Natural killer cell (primary cell): ENCODE measurements around the gene CCDC57. TPM values are rescaled to one million over a fixed set of nuclear protein-coding genes. Genes with fewer than 3 reads are reported as not detected.

Source experiments
- ATAC-seq, 3 donors: fragments of 150-1000 bp in 2 of 3; fragments of 200-7000 bp in 1 of 3; cut with Tn5 transposase; 1 replicate in 1 of 3; 2 replicates in 2 of 3; pipeline ENCODE4 v1.10.0; 2021; ENCODE audit warnings: mild to moderate bottlenecking in 2 of 3, moderate library complexity in 2 of 3
- DNase-seq, 2 donors: peaks; one replicate each; pipeline versions ENCODE4 v3.0.0 to v3.0.0-alpha.2; 2013 to 2021; ENCODE audit warnings: mixed read lengths in 1 of 2
- H3K27ac ChIP-seq: one replicate; pipeline ENCODE4 v1.5.1; 2013; ENCODE audit warnings: mild to moderate bottlenecking, low read length
- H3K27me3 ChIP-seq: one replicate; pipeline ENCODE4 v1.6.1; 2013; ENCODE audit warnings: low read length; ENCODE audit not compliant: control insufficient read depth, insufficient read depth
- H3K36me3 ChIP-seq: one replicate; pipeline ENCODE4 v1.6.1; 2013; ENCODE audit warnings: low read length; ENCODE audit not compliant: control insufficient read depth, insufficient read depth
- H3K4me1 ChIP-seq: one replicate; pipeline ENCODE4 v1.6.1; 2013; ENCODE audit warnings: low read length; ENCODE audit not compliant: control insufficient read depth, insufficient read depth
- H3K4me3 ChIP-seq: one replicate; pipeline ENCODE4 v1.5.1; 2013; ENCODE audit warnings: low read length
- H3K9me3 ChIP-seq: one replicate; pipeline ENCODE4 v1.6.1; 2013; ENCODE audit warnings: low read length; ENCODE audit not compliant: control insufficient read depth, insufficient read depth
- H3K27ac Mint-ChIP-seq, 2 donors: one replicate each; pipeline ENCODE4 v1.8.0; 2022; ENCODE audit warnings: mild to moderate bottlenecking in 2 of 2, mixed read lengths in 2 of 2, moderate library complexity in 1 of 2
- H3K27me3 Mint-ChIP-seq, 2 donors: one replicate each; pipeline ENCODE4 v1.8.0; 2022; ENCODE audit warnings: low read depth in 2 of 2, mixed read lengths in 2 of 2
- H3K36me3 Mint-ChIP-seq: one replicate; pipeline ENCODE4 v1.8.0; 2022; ENCODE audit warnings: mixed read lengths
- H3K4me1 Mint-ChIP-seq, 2 donors: one replicate each; pipeline ENCODE4 v1.8.0; 2022; ENCODE audit warnings: mixed read lengths in 2 of 2
- H3K4me3 Mint-ChIP-seq: one replicate; pipeline ENCODE4 v1.8.0; 2022; ENCODE audit warnings: mild to moderate bottlenecking, moderate library complexity, mixed read lengths
- H3K9me3 Mint-ChIP-seq, 2 donors: one replicate each; pipeline ENCODE4 v1.8.0; 2022; ENCODE audit warnings: mixed read lengths in 2 of 2
- WGBS: methylation state at CpG from one replicate; pipeline ENCODE4 v1.1.7; 2013; ENCODE audit warnings: missing lambda C conversion rate; ENCODE audit not compliant: insufficient coverage; 5-methylcytosine and 5-hydroxymethylcytosine counted together
- intact Hi-C: fragments of 100-400 bp; cut with micrococcal nuclease; formaldehyde crosslinking; loops from one replicate; pipeline ENCODE4 v1.14.2; 2022
- total RNA-seq, 4 donors: library from RNA; stranded (reverse); fragments of 120-200 nt in 1 of 4; gene quantifications; one replicate each; pipeline versions ENCODE4 v1.2.3 to v1.2.4, GENCODE V29; 2013 to 2022
- TF ChIP-seq, protein P1 (sequence below): fragments of 200-600 bp; IDR thresholded peaks from one replicate; pipeline ENCODE4 v1.8.0; 2022; ENCODE audit warnings: antibody characterized with exemption

Gene CCDC57
- total RNA-seq, 3 donors from 2014 or later (not counting 1 experiment from before 2014, with no cell fraction given) = 69.7 to 79.2 (median 75.1) TPM

DNA sequence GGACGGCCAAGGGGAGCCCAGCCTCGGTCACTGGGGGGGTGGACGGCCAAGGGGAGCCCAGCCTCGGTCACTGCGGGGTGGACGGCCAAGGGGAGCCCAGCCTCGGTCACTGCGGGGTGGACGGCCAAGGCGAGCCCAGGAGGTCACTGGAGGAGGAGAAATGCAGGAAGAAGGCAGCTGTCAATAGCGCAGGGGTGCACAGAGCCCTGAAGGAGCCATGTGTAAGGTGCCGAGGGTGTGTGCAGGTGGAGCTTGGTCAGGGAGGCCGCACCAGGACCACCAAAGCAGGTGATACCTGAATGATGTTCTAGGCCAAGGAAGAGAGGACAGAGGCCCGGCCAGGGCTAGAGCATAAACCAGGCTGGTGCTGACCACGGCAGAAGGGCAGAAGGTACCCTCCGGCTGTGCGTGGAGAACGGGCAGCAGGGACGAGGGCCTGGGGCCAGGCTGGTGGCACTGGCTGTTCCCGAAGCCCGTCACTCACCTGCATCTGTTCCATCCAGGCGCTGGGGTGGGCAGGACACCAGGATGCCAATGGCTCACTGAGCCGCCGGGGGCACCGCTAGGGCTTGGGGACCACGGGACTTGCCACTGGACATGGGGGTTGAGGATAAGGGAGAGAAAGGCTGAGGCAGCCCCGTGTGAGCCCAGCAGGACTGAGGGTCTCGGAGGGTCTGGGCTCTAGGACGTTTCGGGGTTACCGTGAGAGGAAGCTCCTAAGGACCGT, 5.9 kb upstream of the CCDC57 start:
- H3K36me3 ChIP-seq = no peaks in the 10 kb centered on the region
- H3K4me3 ChIP-seq = no peak overlapping the region
- intact Hi-C loops = loop anchor here (5.0 kb wide), 1 partner anchor 79 kb away; no protein-coding TSS in a partner anchor
- no peaks in the 10 kb centered on the region for H3K27me3 Mint-ChIP-seq
- H3K4me1 ChIP-seq = peaks cover 61% of the 10 kb centered on the region
- H3K4me3 Mint-ChIP-seq = no peak overlapping the region
- H3K36me3 Mint-ChIP-seq = no peaks in the 10 kb centered on the region
- no peaks in the 10 kb centered on the region for H3K9me3 ChIP-seq
- H3K27me3 ChIP-seq = no peaks in the 10 kb centered on the region
- peaks cover 26 to 50% of the 10 kb centered on the region in 2 donors for H3K4me1 Mint-ChIP-seq
- H3K9me3 Mint-ChIP-seq = no peaks in the 10 kb centered on the region
- no peak for DNase-seq
- TF ChIP-seq, protein P1, sequence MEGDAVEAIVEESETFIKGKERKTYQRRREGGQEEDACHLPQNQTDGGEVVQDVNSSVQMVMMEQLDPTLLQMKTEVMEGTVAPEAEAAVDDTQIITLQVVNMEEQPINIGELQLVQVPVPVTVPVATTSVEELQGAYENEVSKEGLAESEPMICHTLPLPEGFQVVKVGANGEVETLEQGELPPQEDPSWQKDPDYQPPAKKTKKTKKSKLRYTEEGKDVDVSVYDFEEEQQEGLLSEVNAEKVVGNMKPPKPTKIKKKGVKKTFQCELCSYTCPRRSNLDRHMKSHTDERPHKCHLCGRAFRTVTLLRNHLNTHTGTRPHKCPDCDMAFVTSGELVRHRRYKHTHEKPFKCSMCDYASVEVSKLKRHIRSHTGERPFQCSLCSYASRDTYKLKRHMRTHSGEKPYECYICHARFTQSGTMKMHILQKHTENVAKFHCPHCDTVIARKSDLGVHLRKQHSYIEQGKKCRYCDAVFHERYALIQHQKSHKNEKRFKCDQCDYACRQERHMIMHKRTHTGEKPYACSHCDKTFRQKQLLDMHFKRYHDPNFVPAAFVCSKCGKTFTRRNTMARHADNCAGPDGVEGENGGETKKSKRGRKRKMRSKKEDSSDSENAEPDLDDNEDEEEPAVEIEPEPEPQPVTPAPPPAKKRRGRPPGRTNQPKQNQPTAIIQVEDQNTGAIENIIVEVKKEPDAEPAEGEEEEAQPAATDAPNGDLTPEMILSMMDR = no peak
- WGBS = 93% methylated on average over 32 of the region's 32 CpGs
- H3K27ac Mint-ChIP-seq = peak overlapping the region in 1 of 2 donors; percentile 96
- no peak for ATAC-seq
- H3K27ac ChIP-seq = no peak overlapping the region

DNA sequence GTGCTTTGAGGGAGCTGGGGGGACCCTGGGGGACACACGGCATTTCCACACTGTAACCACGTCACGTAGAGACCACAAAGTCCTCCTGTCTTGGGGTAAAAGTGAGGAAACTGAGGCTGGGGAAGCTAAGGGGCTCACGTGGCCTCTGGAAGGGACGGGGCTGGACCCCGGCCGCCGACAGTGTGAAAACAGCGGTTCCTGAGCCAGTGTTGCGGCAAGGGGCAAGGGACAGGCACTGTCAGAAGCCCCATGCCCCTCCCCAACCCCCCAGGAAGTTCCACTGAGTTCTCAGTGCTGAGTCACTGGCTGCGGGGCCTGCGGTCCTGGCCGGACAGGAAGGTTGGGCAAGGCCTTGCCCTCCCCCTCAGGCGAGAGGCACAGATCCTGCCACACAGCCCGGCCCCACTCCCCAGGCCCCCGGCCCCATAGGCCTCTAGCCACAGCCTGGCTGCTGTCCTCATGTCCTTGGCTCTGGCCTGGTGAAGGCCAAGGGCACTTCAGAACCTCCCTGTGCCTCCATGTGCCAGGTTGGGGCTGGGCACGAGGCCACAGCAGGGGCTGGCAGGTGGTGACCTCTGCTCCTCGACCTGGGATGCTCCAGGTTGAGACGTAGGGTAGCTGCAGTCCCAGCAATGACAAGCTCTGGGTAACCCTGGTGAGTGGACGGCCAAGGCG, 5.0 kb upstream of the CCDC57 start:
- TF ChIP-seq, protein P1 = no peak
- Histone ChIP-seq H3K36me3 (no peaks in the 10 kb centered on the region), H3K4me1 (peaks cover 66% of the 10 kb centered on the region), H3K4me3 (no peak overlapping the region), H3K9me3 (no peaks in the 10 kb centered on the region), H3K27me3 (no peaks in the 10 kb centered on the region), H3K27ac (peak overlapping the region; percentile 94)
- H3K4me3 Mint-ChIP-seq = peak overlapping the region; percentile 25
- intact Hi-C loops = loop anchor here (2.0 to 5.0 kb wide), 2 partner anchors 13 to 80 kb away; no protein-coding TSS in a partner anchor
- H3K27ac Mint-ChIP-seq = peak overlapping the region; percentile 92 to 96
- H3K9me3 Mint-ChIP-seq = no peaks in the 10 kb centered on the region
- ATAC-seq (peak; percentile 9 to 60 (median 16)), DNase-seq (peak in 1 of 2 donors; percentile 66)
- 46% methylated on average over 21 of the region's 21 CpGs for WGBS
- peaks cover 28 to 53% of the 10 kb centered on the region in 2 donors for H3K4me1 Mint-ChIP-seq
- no peaks in the 10 kb centered on the region for H3K27me3 Mint-ChIP-seq
- no peaks in the 10 kb centered on the region for H3K36me3 Mint-ChIP-seq

- Histone ChIP-seq H3K4me1 (peaks cover 67% of the 10 kb centered on the region), H3K4me3 (no peak overlapping the region), H3K36me3 (no peaks in the 10 kb centered on the region), H3K27me3 (no peaks in the 10 kb centered on the region), H3K27ac (peak overlapping the region; percentile 94), H3K9me3 (no peaks in the 10 kb centered on the region)
- Mint-ChIP-seq H3K36me3 (no peaks in the 10 kb centered on the region), H3K9me3 (no peaks in the 10 kb centered on the region), H3K4me3 (peak overlapping the region; percentile 72), H3K27me3 (no peaks in the 10 kb centered on the region), H3K4me1 (peaks cover 28 to 53% of the 10 kb centered on the region in 2 donors), H3K27ac (peak overlapping the region; percentile 92 to 96)
- TF ChIP-seq, protein P1 = no peak
- intact Hi-C loops = loop anchor here (2.0 to 5.0 kb wide), 2 partner anchors 14 to 80 kb away; no protein-coding TSS in a partner anchor
- ATAC-seq (peak in 1 of 3 donors; percentile 24), DNase-seq (no peak)
- WGBS = 49% methylated on average over 12 of the region's 12 CpGs
Observed at GRCh38 chr17:82217120-82217529, 4.5 kb upstream of the CCDC57 start.
